Neural cell (in vitro differentiated cells): ENCODE results near the gene ADIPOR2. TPM values are rescaled to one million over a fixed set of nuclear protein-coding genes. Genes with fewer than 3 reads are reported as not detected.
"Not testable (repeated sequence)": the region's sequence is repeated elsewhere in the genome, so short reads cannot be mapped to it uniquely, and the experiment has no call there.

ENCODE experiments used
- H2AFZ ChIP-seq: fragments of 200-600, 300-800 bp; sonication (generic), shearing (Covaris generic); 2 replicates; pipeline ENCODE4 v1.6.0; 2014; ENCODE audit warnings: low read depth, mild to moderate bottlenecking, antibody characterized with exemption, low read length, moderate library complexity
- H3F3A ChIP-seq: fragments of 200-600 bp; shearing (Covaris generic); 2 replicates; pipeline ENCODE4 v1.6.1; 2016; ENCODE audit warnings: mild to moderate bottlenecking, moderate library complexity, mixed read lengths, antibody characterized with exemption, low read length; ENCODE audit not compliant: insufficient read depth, poor library complexity, severe bottlenecking
- H3K27ac ChIP-seq: fragments of 200-600, 300-800 bp; sonication (generic), shearing (Covaris generic); 2 replicates; pipeline ENCODE4 v1.5.1; 2014; ENCODE audit warnings: mild to moderate bottlenecking, low read length, moderate library complexity
- H3K27me3 ChIP-seq: fragments of 300-800, 200-600 bp; sonication (generic), shearing (Covaris generic); 2 replicates; pipeline ENCODE4 v1.6.0; 2014; ENCODE audit warnings: mild to moderate bottlenecking, low read depth, low read length, moderate library complexity; ENCODE audit not compliant: insufficient read depth
- H3K36me3 ChIP-seq: fragments of 300-800, 200-600 bp; sonication (generic), shearing (Covaris generic); 2 replicates; pipeline ENCODE4 v1.5.1; 2014; ENCODE audit warnings: mild to moderate bottlenecking, antibody characterized with exemption, low read length, moderate library complexity; ENCODE audit not compliant: insufficient read depth
- H3K4me2 ChIP-seq: fragments of 300-800, 200-600 bp; sonication (generic), shearing (Covaris generic); 2 replicates; pipeline ENCODE4 v1.6.0; 2014; ENCODE audit warnings: mild to moderate bottlenecking, low read length
- H3K4me3 ChIP-seq: fragments of 300-800, 200-600 bp; sonication (generic), shearing (Covaris generic); 2 replicates; pipeline ENCODE4 v1.5.1; 2014; ENCODE audit warnings: mild to moderate bottlenecking, low read length, moderate library complexity
- H3K79me2 ChIP-seq: fragments of 200-600 bp; shearing (Covaris generic); replicated peaks from 2 replicates; pipeline ENCODE4 v1.6.0; 2014; ENCODE audit warnings: mild to moderate bottlenecking, low read length, moderate library complexity; ENCODE audit not compliant: insufficient read depth
- H3K9ac ChIP-seq: fragments of 300-800, 200-600 bp; sonication (generic), shearing (Covaris generic); 2 replicates; pipeline ENCODE4 v1.6.1; 2016; ENCODE audit warnings: mild to moderate bottlenecking, low read length, mixed read lengths
- H3K9me2 ChIP-seq: fragments of 200-600 bp; shearing (Covaris generic); 2 replicates; pipeline ENCODE4 v1.6.1; 2016; ENCODE audit warnings: mild to moderate bottlenecking, low read length, mixed read lengths; ENCODE audit not compliant: insufficient read depth
- H3K9me3 ChIP-seq: fragments of 200-600, 300-800 bp; sonication (generic), shearing (Covaris generic); 2 replicates; pipeline ENCODE4 v1.6.1; 2016; ENCODE audit warnings: mild to moderate bottlenecking, mixed run types, low read length, moderate library complexity, mixed read lengths
- H4K20me1 ChIP-seq: fragments of 200-600 bp; shearing (Covaris generic); 2 replicates; pipeline ENCODE4 v1.6.1; 2016; ENCODE audit warnings: mild to moderate bottlenecking, mixed run types; ENCODE audit not compliant: insufficient read depth
- polyA plus RNA-seq: library from polyadenylated mRNA; depleted of rRNA; stranded (reverse); fragments of >200 nt; gene quantifications from 2 replicates; pipeline ENCODE4 v1.2.3, GENCODE V29; 2014

The ADIPOR2 gene
- polyA plus RNA-seq, 1 donor from 2014 or later = 18.5 TPM

- not testable (repeated sequence) for H4K20me1 ChIP-seq
These were observed 20.0 kb downstream of the ADIPOR2 start for GRCh38 chr12:1710870-1711269.

GRCh38 chr12:1711536-1712211, 20.8 kb downstream of the ADIPOR2 start:
- not testable (repeated sequence) for H4K20me1 ChIP-seq, H3K27ac ChIP-seq, H3F3A ChIP-seq, H3K9me2 ChIP-seq, H3K4me3 ChIP-seq, H3K27me3 ChIP-seq, H3K9ac ChIP-seq, H3K4me2 ChIP-seq, H3K9me3 ChIP-seq, H3K36me3 ChIP-seq, H2AFZ ChIP-seq
- peaks cover 34% of the 10 kb centered on the region for H3K79me2 ChIP-seq

More at GRCh38 chr12:1710870-1711269, 20.0 kb downstream of the ADIPOR2 start:
- H3K9me2 ChIP-seq, H3K4me2 ChIP-seq, H3K9ac ChIP-seq, H3K9me3 ChIP-seq, H2AFZ ChIP-seq, H3K27me3 ChIP-seq, H3K27ac ChIP-seq, H3K36me3 ChIP-seq, H3F3A ChIP-seq, H3K4me3 ChIP-seq: not testable (repeated sequence)
- H3K79me2 ChIP-seq = peaks cover 42% of the 10 kb centered on the region

GRCh38 chr12:1712305-1712704, 21.4 kb downstream of the ADIPOR2 start:
- H3K9ac ChIP-seq, H3K9me3 ChIP-seq, H3K36me3 ChIP-seq, H3K4me2 ChIP-seq, H3K27me3 ChIP-seq, H3F3A ChIP-seq, H3K4me3 ChIP-seq, H4K20me1 ChIP-seq, H3K27ac ChIP-seq, H2AFZ ChIP-seq, H3K9me2 ChIP-seq: not testable (repeated sequence)
- peaks cover 28% of the 10 kb centered on the region for H3K79me2 ChIP-seq

- peaks cover 27% of the 10 kb centered on the region for H3K79me2 ChIP-seq
- not testable (repeated sequence) for H3K4me2 ChIP-seq, H4K20me1 ChIP-seq
These were observed 22.0 kb downstream of the ADIPOR2 start for GRCh38 chr12:1712852-1713251.

GRCh38 chr12:1713783-1714348, 23.0 kb downstream of the ADIPOR2 start:
- not testable (repeated sequence) for H3K27ac ChIP-seq, H3F3A ChIP-seq, H3K4me2 ChIP-seq

More at GRCh38 chr12:1712852-1713251, 22.0 kb downstream of the ADIPOR2 start:
- not testable (repeated sequence) for H3K27me3 ChIP-seq, H2AFZ ChIP-seq, H3K9me2 ChIP-seq, H3K27ac ChIP-seq, H3K4me3 ChIP-seq, H3K36me3 ChIP-seq, H3K9ac ChIP-seq, H3K9me3 ChIP-seq, H3F3A ChIP-seq

GRCh38 chr12:1715459-1715858, 24.6 kb downstream of the ADIPOR2 start:
- H3K4me2 ChIP-seq, H3K9me3 ChIP-seq, H3K27me3 ChIP-seq, H3K36me3 ChIP-seq, H3K9ac ChIP-seq, H2AFZ ChIP-seq, H3K4me3 ChIP-seq, H4K20me1 ChIP-seq, H3K9me2 ChIP-seq, H3F3A ChIP-seq, H3K27ac ChIP-seq: not testable (repeated sequence)
- peaks cover 16% of the 10 kb centered on the region for H3K79me2 ChIP-seq

More at GRCh38 chr12:1713783-1714348, 23.0 kb downstream of the ADIPOR2 start:
- not testable (repeated sequence) for H3K9ac ChIP-seq, H3K9me3 ChIP-seq, H3K36me3 ChIP-seq, H2AFZ ChIP-seq, H3K4me3 ChIP-seq, H3K9me2 ChIP-seq, H3K27me3 ChIP-seq, H4K20me1 ChIP-seq
- H3K79me2 ChIP-seq = peaks cover 26% of the 10 kb centered on the region
